Measurements from ENCODE around the gene GFRA1. TPM values are rescaled to one million over a fixed set of nuclear protein-coding genes. Genes with fewer than 3 reads are reported as not detected.

The GFRA1 gene
- 12.8 TPM for polyA plus RNA-seq (2013, experiment 1 of 2)
- 7.7 TPM for polyA plus RNA-seq (2013, experiment 2 of 2)

GRCh38 chr10:116272440-116273283 lies at the start of gene GFRA1:
Gene GFRA1, minus strand, starts transcription at chr10:116273206. Its CDS starts 1,177 bp downstream, at chr10:116272029.
- H3K36me3 ChIP-seq (ENCODE audit: control insufficient read depth, insufficient read depth, low read length): no peaks in the 10 kb centered on the region
- H3K4me1 ChIP-seq (ENCODE audit: control insufficient read depth, insufficient read depth, low read length, poor library complexity, severe bottlenecking): peaks cover 8% of the 10 kb centered on the region
- H3K4me3 ChIP-seq (ENCODE audit: extremely low read depth, insufficient read depth, low read length, poor library complexity, severe bottlenecking): peak within 1 kb of the TSS; percentile 52
- 0 to 1% methylated on average over 39 to 48 of the region's 72 CpGs for WGBS, 2 experiments (ENCODE audit: insufficient coverage in 2 of 2)
- H3K9me3 ChIP-seq (ENCODE audit: control insufficient read depth, low read length): peaks cover 5% of the 10 kb centered on the region
- no peak within 1 kb of the TSS for H3K27ac ChIP-seq (ENCODE audit: low read depth, low read length, severe bottlenecking)

GRCh38 chr10:116316503-116316902 lies 43.5 kb upstream of the GFRA1 start:
- H3K36me3 ChIP-seq (ENCODE audit: control insufficient read depth, insufficient read depth, low read length): no peaks in the 10 kb centered on the region
- no peak overlapping the region for H3K27ac ChIP-seq (ENCODE audit: low read depth, low read length, severe bottlenecking)
- WGBS, 2 experiments (ENCODE audit: insufficient coverage in 2 of 2): 73 to 77% methylated on average over 1 to 2 of the region's 2 CpGs
- no peak overlapping the region for H3K4me3 ChIP-seq (ENCODE audit: extremely low read depth, insufficient read depth, low read length, poor library complexity, severe bottlenecking)
- no peaks in the 10 kb centered on the region for H3K4me1 ChIP-seq (ENCODE audit: control insufficient read depth, insufficient read depth, low read length, poor library complexity, severe bottlenecking)
- no peaks in the 10 kb centered on the region for H3K9me3 ChIP-seq (ENCODE audit: control insufficient read depth, low read length)

- no peak overlapping the region for H3K27ac ChIP-seq (ENCODE audit: low read depth, low read length, severe bottlenecking)
- no peaks in the 10 kb centered on the region for H3K4me1 ChIP-seq (ENCODE audit: control insufficient read depth, insufficient read depth, low read length, poor library complexity, severe bottlenecking)
- H3K4me3 ChIP-seq (ENCODE audit: extremely low read depth, insufficient read depth, low read length, poor library complexity, severe bottlenecking): no peak overlapping the region
- H3K36me3 ChIP-seq (ENCODE audit: control insufficient read depth, insufficient read depth, low read length): no peaks in the 10 kb centered on the region
- no peaks in the 10 kb centered on the region for H3K9me3 ChIP-seq (ENCODE audit: control insufficient read depth, low read length)
- WGBS, 2 experiments (ENCODE audit: insufficient coverage in 2 of 2): 100% methylated on average over 2 of the region's 4 CpGs; no CpG with 5 or more reads in 1 of the 2 experiments
Measured at GRCh38 chr10:116312548-116312947, 39.5 kb upstream of the GFRA1 start.

GRCh38 chr10:116311706-116312490 lies 38.9 kb upstream of the GFRA1 start:
- Histone ChIP-seq H3K4me1 (ENCODE audit: control insufficient read depth, insufficient read depth, low read length, poor library complexity, severe bottlenecking) (no peaks in the 10 kb centered on the region), H3K4me3 (ENCODE audit: extremely low read depth, insufficient read depth, low read length, poor library complexity, severe bottlenecking) (no peak overlapping the region), H3K27ac (ENCODE audit: low read depth, low read length, severe bottlenecking) (no peak overlapping the region), H3K36me3 (ENCODE audit: control insufficient read depth, insufficient read depth, low read length) (no peaks in the 10 kb centered on the region), H3K9me3 (ENCODE audit: control insufficient read depth, low read length) (no peaks in the 10 kb centered on the region)
- 60 to 100% methylated on average over 1 of the region's 2 CpGs for WGBS, 2 experiments (ENCODE audit: insufficient coverage in 2 of 2)

- H3K4me3 ChIP-seq (ENCODE audit: extremely low read depth, insufficient read depth, low read length, poor library complexity, severe bottlenecking): no peak overlapping the region
- H3K9me3 ChIP-seq (ENCODE audit: control insufficient read depth, low read length): no peaks in the 10 kb centered on the region
- WGBS, 2 experiments (ENCODE audit: insufficient coverage in 2 of 2): 94 to 95% methylated on average over 3 to 5 of the region's 5 CpGs
- no peak overlapping the region for H3K27ac ChIP-seq (ENCODE audit: low read depth, low read length, severe bottlenecking)
- no peaks in the 10 kb centered on the region for H3K36me3 ChIP-seq (ENCODE audit: control insufficient read depth, insufficient read depth, low read length)
- H3K4me1 ChIP-seq (ENCODE audit: control insufficient read depth, insufficient read depth, low read length, poor library complexity, severe bottlenecking): no peaks in the 10 kb centered on the region
Measured at GRCh38 chr10:116311016-116311415, 38.0 kb upstream of the GFRA1 start.

GRCh38 chr10:116307455-116307854 lies 34.4 kb upstream of the GFRA1 start:
- Histone ChIP-seq H3K4me1 (ENCODE audit: control insufficient read depth, insufficient read depth, low read length, poor library complexity, severe bottlenecking) (no peaks in the 10 kb centered on the region), H3K27ac (ENCODE audit: low read depth, low read length, severe bottlenecking) (no peak overlapping the region), H3K9me3 (ENCODE audit: control insufficient read depth, low read length) (no peaks in the 10 kb centered on the region), H3K36me3 (ENCODE audit: control insufficient read depth, insufficient read depth, low read length) (no peaks in the 10 kb centered on the region), H3K4me3 (ENCODE audit: extremely low read depth, insufficient read depth, low read length, poor library complexity, severe bottlenecking) (no peak overlapping the region)
- 89 to 92% methylated on average over 2 of the region's 4 CpGs for WGBS, 2 experiments (ENCODE audit: insufficient coverage in 2 of 2)

GRCh38 chr10:116306847-116307246 lies 33.8 kb upstream of the GFRA1 start:
- H3K27ac ChIP-seq (ENCODE audit: low read depth, low read length, severe bottlenecking): no peak overlapping the region
- no CpG with 5 or more reads among the region's 2 CpGs for whole genome bisulfite sequencing, 2 experiments (ENCODE audit: insufficient coverage in 2 of 2)
- H3K9me3 ChIP-seq (ENCODE audit: control insufficient read depth, low read length): no peaks in the 10 kb centered on the region
- no peaks in the 10 kb centered on the region for H3K36me3 ChIP-seq (ENCODE audit: control insufficient read depth, insufficient read depth, low read length)
- H3K4me1 ChIP-seq (ENCODE audit: control insufficient read depth, insufficient read depth, low read length, poor library complexity, severe bottlenecking): no peaks in the 10 kb centered on the region
- H3K4me3 ChIP-seq (ENCODE audit: extremely low read depth, insufficient read depth, low read length, poor library complexity, severe bottlenecking): no peak overlapping the region

GRCh38 chr10:116304923-116305322 lies 31.9 kb upstream of the GFRA1 start:
- no peak overlapping the region for H3K4me3 ChIP-seq (ENCODE audit: extremely low read depth, insufficient read depth, low read length, poor library complexity, severe bottlenecking)
- H3K36me3 ChIP-seq (ENCODE audit: control insufficient read depth, insufficient read depth, low read length): no peaks in the 10 kb centered on the region
- no peaks in the 10 kb centered on the region for H3K4me1 ChIP-seq (ENCODE audit: control insufficient read depth, insufficient read depth, low read length, poor library complexity, severe bottlenecking)
- no CpG with 5 or more reads among the region's 1 CpG for WGBS, 2 experiments (ENCODE audit: insufficient coverage in 2 of 2)
- no peak overlapping the region for H3K27ac ChIP-seq (ENCODE audit: low read depth, low read length, severe bottlenecking)
- no peaks in the 10 kb centered on the region for H3K9me3 ChIP-seq (ENCODE audit: control insufficient read depth, low read length)

GRCh38 chr10:116300542-116300941 lies 27.5 kb upstream of the GFRA1 start:
- Histone ChIP-seq H3K9me3 (ENCODE audit: control insufficient read depth, low read length) (no peaks in the 10 kb centered on the region), H3K4me1 (ENCODE audit: control insufficient read depth, insufficient read depth, low read length, poor library complexity, severe bottlenecking) (peaks cover 2% of the 10 kb centered on the region), H3K36me3 (ENCODE audit: control insufficient read depth, insufficient read depth, low read length) (no peaks in the 10 kb centered on the region), H3K27ac (ENCODE audit: low read depth, low read length, severe bottlenecking) (no peak overlapping the region), H3K4me3 (ENCODE audit: extremely low read depth, insufficient read depth, low read length, poor library complexity, severe bottlenecking) (no peak overlapping the region)
- WGBS, 2 experiments (ENCODE audit: insufficient coverage in 2 of 2): 86 to 93% methylated on average over 1 of the region's 1 CpG

GRCh38 chr10:116298586-116298985 lies 25.6 kb upstream of the GFRA1 start:
- WGBS, 2 experiments (ENCODE audit: insufficient coverage in 2 of 2): 83% methylated on average over 1 of the region's 3 CpGs; no CpG with 5 or more reads in 1 of the 2 experiments
- Histone ChIP-seq H3K36me3 (ENCODE audit: control insufficient read depth, insufficient read depth, low read length) (no peaks in the 10 kb centered on the region), H3K4me1 (ENCODE audit: control insufficient read depth, insufficient read depth, low read length, poor library complexity, severe bottlenecking) (peaks cover 2% of the 10 kb centered on the region), H3K9me3 (ENCODE audit: control insufficient read depth, low read length) (no peaks in the 10 kb centered on the region), H3K27ac (ENCODE audit: low read depth, low read length, severe bottlenecking) (no peak overlapping the region), H3K4me3 (ENCODE audit: extremely low read depth, insufficient read depth, low read length, poor library complexity, severe bottlenecking) (no peak overlapping the region)

All from mesodermal cell (in vitro differentiated cells).